Measurements from ENCODE around the gene EPPIN. TPM values are rescaled to one million over a fixed set of nuclear protein-coding genes. Genes with fewer than 3 reads are reported as not detected.
"Not testable (repeated sequence)": the region's sequence is repeated elsewhere in the genome, so short reads cannot be mapped to it uniquely, and the experiment has no call there.

Gene EPPIN
- total RNA-seq, 1 donor from 2014 or later = not detected

GRCh38 chr20:45588800-45589199 is 41.6 kb upstream of the EPPIN start:
- no peaks in the 10 kb centered on the region for H3K4me1 Mint-ChIP-seq (ENCODE audit: low read depth, unreplicated experiment)
- no peaks in the 10 kb centered on the region for H3K9me3 Mint-ChIP-seq (ENCODE audit: unreplicated experiment)
- peaks cover 2% of the 10 kb centered on the region for H3K27me3 Mint-ChIP-seq (ENCODE audit: unreplicated experiment)
- H3K36me3 Mint-ChIP-seq (ENCODE audit: unreplicated experiment) = no peaks in the 10 kb centered on the region
- no peak overlapping the region for H3K4me3 Mint-ChIP-seq (ENCODE audit: unreplicated experiment)
- no peak for DNase-seq
- H3K27ac Mint-ChIP-seq (ENCODE audit: unreplicated experiment) = no peak overlapping the region
- TF ChIP-seq CTCF (IDR thresholded peaks at IDR 0.05; ENCODE audit: partially characterized antibody, unreplicated experiment) = no peak

- H3K4me3 Mint-ChIP-seq (ENCODE audit: unreplicated experiment) = not testable (repeated sequence)
Measured at GRCh38 chr20:45585986-45586385, 38.8 kb upstream of the EPPIN start.

GRCh38 chr20:45584294-45584693 is 37.1 kb upstream of the EPPIN start:
- H3K9me3 Mint-ChIP-seq (ENCODE audit: unreplicated experiment); H3K27ac Mint-ChIP-seq (ENCODE audit: unreplicated experiment); H3K36me3 Mint-ChIP-seq (ENCODE audit: unreplicated experiment); DNase-seq; H3K4me1 Mint-ChIP-seq (ENCODE audit: low read depth, unreplicated experiment); H3K27me3 Mint-ChIP-seq (ENCODE audit: unreplicated experiment); H3K4me3 Mint-ChIP-seq (ENCODE audit: unreplicated experiment): not testable (repeated sequence)

More at GRCh38 chr20:45585986-45586385, 38.8 kb upstream of the EPPIN start:
- not testable (repeated sequence) for H3K4me1 Mint-ChIP-seq (ENCODE audit: low read depth, unreplicated experiment); H3K36me3 Mint-ChIP-seq (ENCODE audit: unreplicated experiment); H3K27me3 Mint-ChIP-seq (ENCODE audit: unreplicated experiment); H3K27ac Mint-ChIP-seq (ENCODE audit: unreplicated experiment); DNase-seq; H3K9me3 Mint-ChIP-seq (ENCODE audit: unreplicated experiment)

- H3K9me3 Mint-ChIP-seq (ENCODE audit: unreplicated experiment) = peaks cover 2% of the 10 kb centered on the region
- H3K27me3 Mint-ChIP-seq (ENCODE audit: unreplicated experiment) = no peaks in the 10 kb centered on the region
- no peaks in the 10 kb centered on the region for H3K36me3 Mint-ChIP-seq (ENCODE audit: unreplicated experiment)
- H3K27ac Mint-ChIP-seq (ENCODE audit: unreplicated experiment) = no peak overlapping the region
- H3K4me3 Mint-ChIP-seq (ENCODE audit: unreplicated experiment) = no peak overlapping the region
- no peak for DNase-seq
- H3K4me1 Mint-ChIP-seq (ENCODE audit: low read depth, unreplicated experiment) = no peaks in the 10 kb centered on the region
- TF ChIP-seq CTCF (IDR thresholded peaks at IDR 0.05; ENCODE audit: partially characterized antibody, unreplicated experiment) = no peak
Measured at GRCh38 chr20:45583502-45583901, 36.3 kb upstream of the EPPIN start.

GRCh38 chr20:45581702-45582101 is 34.5 kb upstream of the EPPIN start:
- TF ChIP-seq CTCF (IDR thresholded peaks at IDR 0.05; ENCODE audit: partially characterized antibody, unreplicated experiment) = no peak
- H3K27ac Mint-ChIP-seq (ENCODE audit: unreplicated experiment) = no peak overlapping the region
- no peaks in the 10 kb centered on the region for H3K36me3 Mint-ChIP-seq (ENCODE audit: unreplicated experiment)
- DNase-seq = no peak
- H3K4me1 Mint-ChIP-seq (ENCODE audit: low read depth, unreplicated experiment) = no peaks in the 10 kb centered on the region
- H3K27me3 Mint-ChIP-seq (ENCODE audit: unreplicated experiment) = no peaks in the 10 kb centered on the region
- peaks cover 2% of the 10 kb centered on the region for H3K9me3 Mint-ChIP-seq (ENCODE audit: unreplicated experiment)
- no peak overlapping the region for H3K4me3 Mint-ChIP-seq (ENCODE audit: unreplicated experiment)

GRCh38 chr20:45579184-45579583 is 32.0 kb upstream of the EPPIN start, which contains the start of gene WFDC8:
Gene WFDC8, minus strand, starts transcription at chr20:45579284. Its CDS starts 37 bp downstream, at chr20:45579247.
- Mint-ChIP-seq H3K36me3 (ENCODE audit: unreplicated experiment) (no peaks in the 10 kb centered on the region), H3K4me1 (ENCODE audit: low read depth, unreplicated experiment) (no peaks in the 10 kb centered on the region), H3K4me3 (ENCODE audit: unreplicated experiment) (no peak within 1 kb of the TSS), H3K27me3 (ENCODE audit: unreplicated experiment) (no peaks in the 10 kb centered on the region), H3K27ac (ENCODE audit: unreplicated experiment) (no peak within 1 kb of the TSS), H3K9me3 (ENCODE audit: unreplicated experiment) (peaks cover 2% of the 10 kb centered on the region)
- no peak for TF ChIP-seq CTCF (IDR thresholded peaks at IDR 0.05; ENCODE audit: partially characterized antibody, unreplicated experiment)
- no peak for DNase-seq
